Measurements from ENCODE around the gene SEMA5B.

SEMA5B gene

DNA sequence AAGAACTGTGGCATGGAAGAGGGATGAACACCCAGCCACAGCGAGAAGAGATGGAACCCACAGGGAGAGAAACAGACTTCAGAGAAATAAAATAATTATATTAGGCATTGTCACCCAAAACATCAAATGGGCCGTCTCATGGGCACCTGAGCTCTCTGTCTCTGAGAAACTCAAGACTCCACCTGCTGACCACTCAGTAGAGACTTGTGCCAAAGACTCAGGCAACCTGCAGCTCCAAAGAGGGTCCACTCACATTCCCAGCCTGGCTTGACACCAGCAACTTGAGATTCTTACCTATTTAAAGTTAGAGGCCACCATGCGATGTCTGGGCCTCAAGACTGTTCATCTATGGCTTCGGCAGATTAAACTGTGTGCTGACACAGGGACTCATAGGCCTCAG is 12.0 kb downstream of the SEMA5B start:
- ChIA-PET CTCF (interaction anchor here (1.1 to 5.2 kb wide), 2 partner anchors 13 to 73 kb away, joined by 3 to 27 read pairs; partner anchors contain the start of gene SEMA5B), POLR2A (no interaction called here)
- TF ChIP-seq, protein P1, sequence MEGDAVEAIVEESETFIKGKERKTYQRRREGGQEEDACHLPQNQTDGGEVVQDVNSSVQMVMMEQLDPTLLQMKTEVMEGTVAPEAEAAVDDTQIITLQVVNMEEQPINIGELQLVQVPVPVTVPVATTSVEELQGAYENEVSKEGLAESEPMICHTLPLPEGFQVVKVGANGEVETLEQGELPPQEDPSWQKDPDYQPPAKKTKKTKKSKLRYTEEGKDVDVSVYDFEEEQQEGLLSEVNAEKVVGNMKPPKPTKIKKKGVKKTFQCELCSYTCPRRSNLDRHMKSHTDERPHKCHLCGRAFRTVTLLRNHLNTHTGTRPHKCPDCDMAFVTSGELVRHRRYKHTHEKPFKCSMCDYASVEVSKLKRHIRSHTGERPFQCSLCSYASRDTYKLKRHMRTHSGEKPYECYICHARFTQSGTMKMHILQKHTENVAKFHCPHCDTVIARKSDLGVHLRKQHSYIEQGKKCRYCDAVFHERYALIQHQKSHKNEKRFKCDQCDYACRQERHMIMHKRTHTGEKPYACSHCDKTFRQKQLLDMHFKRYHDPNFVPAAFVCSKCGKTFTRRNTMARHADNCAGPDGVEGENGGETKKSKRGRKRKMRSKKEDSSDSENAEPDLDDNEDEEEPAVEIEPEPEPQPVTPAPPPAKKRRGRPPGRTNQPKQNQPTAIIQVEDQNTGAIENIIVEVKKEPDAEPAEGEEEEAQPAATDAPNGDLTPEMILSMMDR (IDR thresholded peaks at IDR 0.05; ENCODE audit: control extremely low read depth, extremely low read depth, low read depth, missing control alignments): no peak
- DNase-seq (ENCODE audit: extremely low spot score): no peak

DNA sequence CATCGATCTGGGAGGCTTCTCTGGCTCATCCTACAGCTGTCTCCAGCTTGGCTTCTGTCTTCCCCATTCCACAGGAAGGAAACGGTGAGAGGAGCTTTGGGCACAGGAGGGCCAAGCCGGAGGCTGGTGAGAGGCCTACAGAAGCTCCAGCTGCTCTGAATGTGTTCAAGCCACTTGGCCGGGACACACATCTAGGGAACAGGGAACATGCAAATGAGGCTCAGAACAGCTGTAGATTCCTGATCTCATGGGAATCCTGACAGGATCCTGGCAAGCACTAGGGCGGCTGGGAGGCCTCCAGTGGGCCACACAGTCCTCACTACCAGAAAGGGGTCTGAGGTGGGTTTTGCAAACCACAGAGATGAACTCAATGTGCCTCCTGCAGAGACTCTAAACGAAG is 13.7 kb downstream of the SEMA5B start:
- POLR2A ChIA-PET: no interaction called here
- TF ChIP-seq, protein P1 (IDR thresholded peaks at IDR 0.05; ENCODE audit: control extremely low read depth, extremely low read depth, low read depth, missing control alignments): no peak
- CTCF ChIA-PET: interaction anchor here (1.0 to 2.2 kb wide), 7 partner anchors 8 to 630 kb away, joined by 3 to 6 read pairs (median 3); partner anchors contain the start of genes FAM162A and SEMA5B
- DNase-seq (ENCODE audit: extremely low spot score): no peak

DNA sequence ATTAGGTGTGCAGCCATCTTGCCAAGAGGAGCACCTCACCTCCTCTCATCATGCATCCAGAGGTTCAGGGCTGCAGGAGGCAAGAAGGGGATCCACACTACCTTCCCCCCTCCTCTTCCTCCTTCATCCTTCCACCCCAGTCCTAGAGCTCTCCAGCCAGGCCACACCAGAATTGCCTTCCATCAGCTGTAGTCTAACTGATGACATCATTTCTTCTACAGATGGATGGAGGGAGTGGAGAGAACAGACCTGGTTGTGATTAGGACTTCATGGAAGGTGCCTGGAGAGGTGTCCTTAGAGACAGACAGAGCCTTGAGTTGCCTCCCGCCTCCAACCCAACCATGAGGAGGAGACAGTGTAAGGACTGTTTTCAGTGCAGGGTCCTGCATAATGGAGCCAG is 14.9 kb downstream of the SEMA5B start:
- ChIA-PET CTCF (interaction anchor here (2.2 kb wide), 1 partner anchor 15 kb away, joined by 6 read pairs; the partner anchor contains the start of gene SEMA5B), POLR2A (interaction anchor here (0.6 kb wide), 1 partner anchor 220 kb away, joined by 4 read pairs; no protein-coding TSS in a partner anchor)
- TF ChIP-seq, protein P1 (IDR thresholded peaks at IDR 0.05; ENCODE audit: control extremely low read depth, extremely low read depth, low read depth, missing control alignments): no peak
- no peak for DNase-seq (ENCODE audit: extremely low spot score)

DNA sequence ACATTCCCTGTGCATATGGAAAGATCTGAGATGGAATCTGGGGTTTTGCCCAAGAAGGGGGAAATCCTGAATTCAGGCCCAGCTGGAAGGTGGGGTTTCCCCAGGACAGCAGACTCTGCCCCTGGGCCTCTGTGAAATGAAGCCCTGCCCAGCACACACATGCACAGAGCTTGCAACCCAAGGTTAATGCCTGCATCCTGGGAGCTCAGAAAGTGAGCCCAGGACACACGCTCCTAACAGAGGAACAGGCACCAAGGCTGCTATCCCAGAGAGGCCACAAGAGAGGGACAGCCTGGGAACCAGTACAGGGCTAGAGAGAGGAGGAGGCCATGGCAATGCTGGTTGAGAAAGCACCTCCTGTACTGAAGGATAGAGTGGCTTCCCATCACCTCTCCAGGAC is 16.1 kb downstream of the SEMA5B start:
- ChIA-PET POLR2A (no interaction called here), CTCF (no interaction called here)
- TF ChIP-seq, protein P1 (IDR thresholded peaks at IDR 0.05; ENCODE audit: control extremely low read depth, extremely low read depth, low read depth, missing control alignments): no peak
- DNase-seq (ENCODE audit: extremely low spot score): no peak

DNA sequence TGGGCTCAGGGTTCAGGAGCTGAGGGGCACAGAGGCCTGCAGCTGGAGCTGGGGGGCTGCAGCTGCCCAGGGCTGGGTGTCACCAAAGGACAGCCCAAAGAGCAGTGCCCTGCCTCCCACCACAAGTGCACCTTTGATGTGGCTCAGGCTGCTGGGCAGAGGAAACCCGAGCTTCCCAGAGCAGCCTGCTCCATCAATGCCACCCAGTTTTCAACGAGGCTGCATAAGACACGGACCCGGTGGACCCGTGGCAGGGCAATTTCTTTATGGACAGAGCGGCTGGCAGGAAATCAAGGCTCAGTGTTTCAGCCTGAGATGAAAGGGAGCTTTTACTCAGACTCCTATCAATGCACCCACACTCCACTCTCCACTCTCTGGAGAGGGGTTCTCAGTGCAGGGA is 18.7 kb downstream of the SEMA5B start:
- CTCF ChIA-PET: interaction anchor here (2.1 kb wide), 1 partner anchor 10 kb away, joined by 8 read pairs; no protein-coding TSS in a partner anchor
- POLR2A ChIA-PET: no interaction called here

DNA sequence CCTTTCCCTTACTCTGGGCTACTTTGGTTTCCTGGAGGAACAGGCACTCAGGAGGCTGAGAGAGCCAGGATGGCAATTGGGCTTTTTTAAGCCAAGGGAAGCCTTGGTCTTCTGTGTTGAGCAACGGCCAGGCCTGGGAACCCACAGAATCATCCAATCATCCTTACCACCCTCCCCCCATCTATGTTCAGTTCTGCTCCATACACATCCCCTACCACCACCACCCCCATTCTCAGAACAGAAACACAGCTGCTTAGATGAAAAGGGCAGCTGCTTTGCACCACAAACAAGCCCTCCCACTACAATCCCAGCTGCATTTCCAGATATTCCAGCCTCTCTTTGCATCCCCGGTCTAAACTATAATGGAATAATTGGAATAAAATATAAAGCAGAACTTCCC is 21.0 kb downstream of the SEMA5B start:
- no peak for DNase-seq (ENCODE audit: extremely low spot score)
- POLR2A ChIA-PET: no interaction called here
- TF ChIP-seq, protein P1 (IDR thresholded peaks at IDR 0.05; ENCODE audit: control extremely low read depth, extremely low read depth, low read depth, missing control alignments): no peak
- CTCF ChIA-PET: no interaction called here

More for the DNA sequence above, 18.7 kb downstream of the SEMA5B start:
- TF ChIP-seq, protein P1 (IDR thresholded peaks at IDR 0.05; ENCODE audit: control extremely low read depth, extremely low read depth, low read depth, missing control alignments): no peak
- no peak for DNase-seq (ENCODE audit: extremely low spot score)

All from GM10248 (cell line).